H9 (cell line): ENCODE results near the gene CHD3. TPM values are rescaled to one million over a fixed set of nuclear protein-coding genes. Genes with fewer than 3 reads are reported as not detected.

Source experiments
- DNase-seq: peaks from one replicate; pipeline ENCODE4 v3.0.0-alpha.2; 2017
- H2AFZ ChIP-seq: one replicate; pipeline ENCODE4 v1.6.1; 2013; ENCODE audit warnings: mild to moderate bottlenecking, low read length, control low read depth, moderate library complexity
- H2AK5ac ChIP-seq: 2 replicates; pipeline ENCODE4 v1.6.1; 2013; ENCODE audit warnings: low read length, control low read depth, mixed read lengths; ENCODE audit not compliant: insufficient read length
- H2BK120ac ChIP-seq: one replicate; pipeline ENCODE4 v1.6.1; 2013; ENCODE audit warnings: low read depth, mild to moderate bottlenecking, low read length, control low read depth, inconsistent platforms; ENCODE audit not compliant: poor library complexity, severe bottlenecking
- H2BK12ac ChIP-seq: 2 replicates; pipeline ENCODE4 v1.6.1; 2013; ENCODE audit warnings: low read length, control low read depth, mixed read lengths, low read depth; ENCODE audit not compliant: insufficient read length
- H2BK15ac ChIP-seq: 2 replicates; pipeline ENCODE4 v1.6.1; 2013; ENCODE audit warnings: low read depth, low read length, control low read depth
- H2BK20ac ChIP-seq: one replicate; pipeline ENCODE4 v1.6.1; 2013; ENCODE audit warnings: low read depth, mild to moderate bottlenecking, low read length, control low read depth, inconsistent platforms; ENCODE audit not compliant: poor library complexity, severe bottlenecking
- H2BK5ac ChIP-seq: 2 replicates; pipeline ENCODE4 v1.6.1; 2013; ENCODE audit warnings: low read length, control low read depth, mixed read lengths; ENCODE audit not compliant: insufficient read length
- H3K14ac ChIP-seq: 2 replicates; pipeline ENCODE4 v1.6.1; 2013; ENCODE audit warnings: low read length, control low read depth; ENCODE audit not compliant: insufficient read depth
- H3K18ac ChIP-seq: 2 replicates; pipeline ENCODE4 v1.6.1; 2013; ENCODE audit warnings: low read depth, mild to moderate bottlenecking, mixed read lengths, low read length, control low read depth; ENCODE audit not compliant: insufficient read length
- H3K23ac ChIP-seq: 2 replicates; pipeline ENCODE4 v1.6.1; 2013; ENCODE audit warnings: low read length, control low read depth, mixed read lengths, low read depth; ENCODE audit not compliant: insufficient read length
- H3K23me2 ChIP-seq: 2 replicates; pipeline ENCODE4 v1.6.1; 2013; ENCODE audit warnings: low read depth, mild to moderate bottlenecking, mixed read lengths, low read length, control low read depth; ENCODE audit not compliant: insufficient read length, poor library complexity, severe bottlenecking
- H3K27ac ChIP-seq: 2 replicates; pipeline ENCODE4 v1.5.1; 2013; ENCODE audit warnings: low read length, control low read depth, mixed read lengths, low read depth; ENCODE audit not compliant: insufficient read length
- H3K27me3 ChIP-seq: 2 replicates; pipeline ENCODE4 v1.6.1; 2013; ENCODE audit warnings: low read length, control low read depth, inconsistent platforms; ENCODE audit not compliant: insufficient read depth
- H3K4ac ChIP-seq: 2 replicates; pipeline ENCODE4 v1.6.1; 2013; ENCODE audit warnings: low read depth, mild to moderate bottlenecking, control low read depth, inconsistent platforms, low read length, moderate library complexity
- H3K4me1 ChIP-seq: 2 replicates; pipeline ENCODE4 v1.6.1; 2013; ENCODE audit warnings: low read length, control low read depth, inconsistent platforms; ENCODE audit not compliant: insufficient read depth
- H3K4me2 ChIP-seq: 2 replicates; pipeline ENCODE4 v1.6.1; 2013; ENCODE audit warnings: low read length, control low read depth, mixed read lengths; ENCODE audit not compliant: insufficient read length, insufficient read depth
- H3K56ac ChIP-seq: 2 replicates; pipeline ENCODE4 v1.6.1; 2013; ENCODE audit warnings: low read depth, mild to moderate bottlenecking, mixed read lengths, low read length, control low read depth; ENCODE audit not compliant: insufficient read length
- H3K79me1 ChIP-seq: 2 replicates; pipeline ENCODE4 v1.6.1; 2013; ENCODE audit warnings: low read depth, mild to moderate bottlenecking, moderate library complexity, low read length, control low read depth, inconsistent platforms; ENCODE audit not compliant: insufficient read depth, poor library complexity, severe bottlenecking
- H3K79me2 ChIP-seq: 2 replicates; pipeline ENCODE4 v1.6.1; 2013; ENCODE audit warnings: low read length, control low read depth, inconsistent platforms; ENCODE audit not compliant: insufficient read depth
- H3K9ac ChIP-seq: 2 replicates; pipeline ENCODE4 v1.6.1; 2013; ENCODE audit warnings: low read length, control low read depth, mixed read lengths; ENCODE audit not compliant: insufficient read length; ENCODE audit errors: extremely low read depth
- H3K9me3 ChIP-seq: one replicate; pipeline ENCODE4 v1.6.1; 2013; ENCODE audit warnings: low read depth, low read length, inconsistent platforms; ENCODE audit not compliant: control insufficient read depth
- H3T11ph ChIP-seq: one replicate; pipeline ENCODE4 v1.6.1; 2013; ENCODE audit warnings: mild to moderate bottlenecking, low read length, control low read depth, inconsistent platforms
- H4K20me1 ChIP-seq: one replicate; pipeline ENCODE4 v1.6.1; 2013; ENCODE audit not compliant: control insufficient read depth, insufficient read length, insufficient read depth
- H4K5ac ChIP-seq: 2 replicates; pipeline ENCODE4 v1.6.1; 2013; ENCODE audit warnings: low read depth, mild to moderate bottlenecking, mixed read lengths, low read length, control low read depth; ENCODE audit not compliant: insufficient read length
- H4K8ac ChIP-seq: replicated peaks from 2 replicates; pipeline ENCODE4 v1.6.1; 2013; ENCODE audit warnings: low read length, control low read depth, mixed read lengths, low read depth; ENCODE audit not compliant: insufficient read length
- H4K91ac ChIP-seq: 2 replicates; pipeline ENCODE4 v1.6.1; 2013; ENCODE audit warnings: low read depth, mild to moderate bottlenecking, moderate library complexity, mixed read lengths, low read length, control low read depth; ENCODE audit not compliant: insufficient read length
- H3K27ac Mint-ChIP-seq, 3 experiments: 2 replicates in 2 of 3; 3 replicates in 1 of 3; pipeline ENCODE4 v1.8.0; 2020 to 2021; ENCODE audit warnings: mixed read lengths in 3 of 3, mild to moderate bottlenecking in 1 of 3, moderate library complexity in 1 of 3
- H3K27me3 Mint-ChIP-seq: 2 replicates; pipeline ENCODE4 v1.8.0; 2021; ENCODE audit warnings: low read depth, mild to moderate bottlenecking, moderate library complexity, mixed read lengths
- H3K36me3 Mint-ChIP-seq, 3 experiments: 2 replicates in 2 of 3; 3 replicates in 1 of 3; pipeline ENCODE4 v1.8.0; 2020 to 2021; ENCODE audit warnings: low read depth in 3 of 3, mixed read lengths in 3 of 3; ENCODE audit not compliant: insufficient read depth in 1 of 3
- H3K4me1 Mint-ChIP-seq, 2 experiments: 2 replicates each; pipeline ENCODE4 v1.8.0; 2020; ENCODE audit warnings: mixed read lengths in 2 of 2
- H3K4me3 Mint-ChIP-seq, 2 experiments: 2 replicates in 1 of 2; 3 replicates in 1 of 2; pipeline ENCODE4 v1.8.0; 2020 to 2021; ENCODE audit warnings: mild to moderate bottlenecking in 2 of 2, mixed read lengths in 2 of 2, moderate library complexity in 1 of 2
- H3K9me3 Mint-ChIP-seq, 2 experiments: 2 replicates in 1 of 2; 3 replicates in 1 of 2; pipeline ENCODE4 v1.8.0; 2020; ENCODE audit warnings: mild to moderate bottlenecking in 2 of 2, mixed read lengths in 2 of 2, moderate library complexity in 1 of 2
- CTCF ChIP-seq: fragments of 200-600 bp; sonication (generic); conservative IDR thresholded peaks from 3 replicates; pipeline ENCODE4 v1.8.0; 2021; ENCODE audit warnings: antibody characterized with exemption, mild to moderate bottlenecking
- WGBS: extraction: QIAGEN DNeasy Blood & Tissue Kit; methylation state at CpG from one replicate; pipeline ENCODE4 v1.1.7; 2013; ENCODE audit warnings: missing lambda C conversion rate, low lambda C conversion rate, mixed read lengths; ENCODE audit not compliant: insufficient read length; ENCODE audit errors: extremely low coverage; 5-methylcytosine and 5-hydroxymethylcytosine counted together
- total RNA-seq: library from RNA; stranded (reverse); gene quantifications from 2 replicates; pipeline ENCODE4 v1.2.1, GENCODE V29; 2021

The CHD3 gene
- total RNA-seq, 1 experiment from 2014 or later, result 33.2 TPM

- no peak overlapping the region for H3K4me3 Mint-ChIP-seq
- H3K9me3 Mint-ChIP-seq, result no peaks in the 10 kb centered on the region
- no peaks in the 10 kb centered on the region; the same call in 1 of the 2 replicates for H3K4me1 ChIP-seq
- WGBS, result no CpG with 5 or more reads among the region's 21 CpGs
- H2BK15ac ChIP-seq, result no peak overlapping the region
- DNase-seq, result no peak
- peaks cover 16% of the 10 kb centered on the region for H3K23me2 ChIP-seq
- no peak overlapping the region for H2BK20ac ChIP-seq
- H3K4ac ChIP-seq, result no peak overlapping the region
- no peaks in the 10 kb centered on the region for H4K20me1 ChIP-seq
- no peak overlapping the region for H3K56ac ChIP-seq
- no peak overlapping the region for H3K27ac ChIP-seq
- no peak overlapping the region for H2BK120ac ChIP-seq
- H3K23ac ChIP-seq, result no peak overlapping the region
- H3K79me2 ChIP-seq, result no peaks in the 10 kb centered on the region
- TF ChIP-seq CTCF, result no peak
- no peak overlapping the region for H3K14ac ChIP-seq
- no peak overlapping the region for H4K5ac ChIP-seq
- H3K27me3 Mint-ChIP-seq, result peaks cover 9% of the 10 kb centered on the region
- H3K79me1 ChIP-seq, result no peaks in the 10 kb centered on the region
- H3K27ac Mint-ChIP-seq, result no peak overlapping the region
- no peak overlapping the region for H3K18ac ChIP-seq
- no peak overlapping the region for H3T11ph ChIP-seq
- H2AK5ac ChIP-seq, result no peak overlapping the region
- no peaks in the 10 kb centered on the region for H3K9me3 ChIP-seq
- no peak overlapping the region for H4K91ac ChIP-seq
- H3K9ac ChIP-seq, result no peak overlapping the region
- H2BK12ac ChIP-seq, result no peak overlapping the region
- peaks cover 2 to 45% (median 40%) of the 10 kb centered on the region in 3 experiments; a peak in 6 of 7 replicates for H3K36me3 Mint-ChIP-seq
- H2BK5ac ChIP-seq, result no peak overlapping the region
- H2AFZ ChIP-seq, result no peak overlapping the region
- peaks cover 9 to 29% of the 10 kb centered on the region in 2 experiments for H3K4me1 Mint-ChIP-seq
- H3K27me3 ChIP-seq, result peaks cover 15% of the 10 kb centered on the region; the same call in 1 of the 2 replicates
- H3K4me2 ChIP-seq, result no peak overlapping the region
- H4K8ac ChIP-seq, result no peak overlapping the region
These were observed 39.9 kb upstream of the CHD3 start for GRCh38 chr17:7848739-7849129.
